GM21390 (cell line): ENCODE measurements around the gene CRISPLD2.

ENCODE experiments used
- ATAC-seq: cut with Tn5 transposase; IDR thresholded peaks from one replicate; pipeline ENCODE4 v1.9.1; 2021; ENCODE audit not compliant: unreplicated experiment

Gene CRISPLD2

DNA sequence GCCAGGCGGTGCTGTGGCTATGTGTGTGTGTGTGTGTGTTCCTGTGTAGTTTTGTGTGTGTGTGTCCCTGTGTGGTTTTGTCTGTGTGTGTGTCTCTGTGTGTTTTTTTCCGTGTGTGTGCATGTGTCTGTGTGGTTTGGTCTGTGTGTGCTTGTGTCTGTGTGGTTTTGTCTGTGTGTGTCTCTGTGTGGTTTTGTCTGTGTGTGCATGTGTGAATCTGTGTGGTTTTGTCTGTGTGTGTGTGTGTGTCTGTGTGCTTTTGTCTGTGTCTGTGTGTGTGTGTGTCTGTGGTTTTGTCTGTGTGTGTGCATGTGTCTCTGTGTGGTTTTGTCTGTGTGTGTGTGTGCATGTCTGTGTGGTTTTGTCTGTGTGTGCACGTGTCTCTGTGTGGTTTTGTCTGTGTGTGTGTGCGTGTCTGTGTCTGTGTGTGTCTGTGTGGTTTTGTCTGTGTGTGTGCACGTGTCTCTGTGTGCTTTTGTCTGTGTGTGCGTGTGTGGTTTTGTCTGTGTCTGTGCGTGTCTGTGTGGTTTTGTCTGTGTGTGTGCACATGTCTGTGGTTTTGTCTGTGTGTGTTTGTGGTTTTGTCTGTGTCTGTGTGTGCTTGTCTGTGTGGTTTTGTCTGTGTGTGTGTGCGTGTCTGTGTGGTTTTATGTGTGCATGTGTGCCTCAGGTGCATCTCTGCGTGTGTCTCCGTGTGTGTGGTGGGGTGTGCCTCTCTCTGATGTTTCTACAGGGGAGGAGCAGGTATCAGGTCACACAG lies 129.2 kb downstream of the CRISPLD2 start:
- no peak for ATAC-seq

DNA sequence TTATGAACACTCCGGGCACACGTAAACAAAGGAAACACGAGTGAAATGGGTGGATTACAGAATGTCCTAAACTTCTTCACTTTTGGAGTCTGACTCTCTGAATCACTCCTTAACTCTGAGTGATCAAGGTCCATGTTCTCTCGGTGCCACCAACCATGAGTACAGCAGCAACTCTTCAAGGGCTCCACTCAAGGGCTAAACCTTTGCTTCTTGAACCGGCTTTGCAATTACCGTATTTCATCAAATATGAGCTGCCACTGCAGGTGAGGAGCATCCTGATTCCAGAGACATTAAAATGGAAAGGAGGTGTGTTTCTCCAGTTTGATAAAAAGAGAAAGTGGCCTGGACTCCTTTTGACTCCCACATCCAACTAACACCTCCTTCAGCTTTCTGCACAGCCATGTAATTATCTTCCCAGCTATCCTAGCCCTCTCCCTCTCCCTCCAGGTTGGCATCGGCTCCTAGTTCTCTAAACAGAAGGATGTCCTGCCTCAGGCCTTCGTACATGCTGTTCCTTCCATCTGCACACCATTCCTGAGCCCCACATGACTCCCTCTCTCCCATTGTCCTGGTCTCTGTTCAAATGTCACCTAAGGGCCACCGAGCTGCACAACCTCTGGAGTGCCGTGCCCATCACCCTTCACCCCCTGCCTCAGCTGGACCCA lies 130.1 kb downstream of the CRISPLD2 start:
- ATAC-seq: no peak

DNA sequence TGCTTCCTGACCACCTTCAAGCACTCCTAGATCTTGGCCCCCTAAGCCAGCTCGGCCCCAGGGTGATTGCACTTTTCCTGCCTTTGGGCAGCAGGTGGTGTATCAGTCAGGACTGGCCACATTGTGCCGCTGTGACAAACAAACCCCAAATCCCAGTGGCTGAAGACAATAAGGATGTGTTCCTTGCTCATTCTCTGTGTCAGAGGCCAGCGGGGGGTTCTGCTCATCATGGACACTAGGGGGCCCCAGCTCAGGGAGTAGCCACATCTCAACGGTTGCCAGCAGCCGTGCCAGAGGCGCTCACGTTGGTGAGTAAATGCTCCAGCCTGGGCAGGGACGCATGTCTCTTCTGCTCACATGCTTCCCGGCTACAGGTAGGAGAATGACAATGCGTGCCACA lies 131.1 kb downstream of the CRISPLD2 start:
- no peak for ATAC-seq

DNA sequence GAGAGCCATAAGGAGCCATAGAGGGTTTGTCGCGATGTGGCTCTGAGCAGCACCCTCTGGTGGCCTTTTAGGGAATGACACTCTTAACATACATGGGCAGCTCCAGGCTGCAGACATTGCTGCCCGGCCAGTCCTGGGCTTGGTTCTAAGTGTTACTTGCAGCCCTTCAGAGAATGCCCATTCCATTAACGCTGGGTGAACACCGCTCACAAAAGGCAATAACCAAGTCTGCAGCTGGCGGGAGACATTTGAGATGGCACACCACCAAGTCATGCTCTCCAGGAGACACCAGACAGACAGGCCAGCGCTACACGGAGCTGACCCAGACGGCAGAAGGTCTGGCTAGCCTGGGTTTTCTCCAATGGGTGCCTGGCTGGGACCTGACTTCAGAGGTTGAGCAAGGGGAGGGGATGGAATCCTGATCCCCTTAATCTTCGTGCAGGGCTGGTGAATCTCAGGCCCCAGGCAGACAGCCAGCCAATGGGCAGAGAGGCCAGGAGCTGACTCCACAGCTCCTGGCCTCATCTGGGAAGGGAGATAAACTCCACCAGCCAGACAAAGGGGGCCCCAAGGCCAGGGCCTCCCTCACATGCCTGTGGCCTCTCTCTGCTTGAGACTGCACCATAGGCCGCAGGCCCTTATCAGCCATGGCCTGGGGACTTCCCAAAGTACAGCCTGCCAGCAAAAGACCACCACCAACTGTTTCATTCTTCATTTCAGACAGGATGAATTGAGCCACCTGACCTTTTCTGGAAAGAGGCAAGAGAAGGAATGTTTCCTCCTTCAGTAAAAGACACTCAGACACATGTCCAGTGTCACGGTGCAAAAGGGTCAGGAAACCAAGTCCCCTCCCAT lies 132.8 kb downstream of the CRISPLD2 start:
- ATAC-seq: no peak

DNA sequence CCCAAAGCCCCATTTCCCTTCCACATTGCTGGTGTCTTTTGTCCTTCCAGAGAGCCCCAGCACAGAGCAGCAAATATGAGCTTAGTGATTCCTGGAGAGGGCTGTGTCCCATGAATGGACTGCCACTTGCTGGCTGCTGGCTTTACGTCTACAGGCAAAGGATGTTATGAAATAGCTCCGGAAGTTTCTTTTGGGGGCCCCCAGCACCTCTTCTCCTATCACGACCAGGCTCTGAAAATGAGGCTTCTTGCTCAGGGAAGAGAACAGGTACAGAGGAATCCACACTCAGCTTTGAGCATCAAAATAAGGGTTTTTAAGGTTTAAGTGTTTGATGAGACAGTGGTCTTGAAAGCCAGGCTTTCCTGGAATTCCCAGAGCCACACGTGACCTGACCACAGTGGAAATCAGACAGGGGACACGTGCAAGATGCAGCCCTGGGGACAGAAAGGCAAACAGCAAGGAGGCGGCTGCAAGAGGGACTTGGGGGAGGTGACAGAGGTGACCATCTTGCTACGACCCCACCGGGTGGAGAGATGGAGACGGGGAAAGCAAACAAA lies 133.5 kb downstream of the CRISPLD2 start:
- no peak for ATAC-seq

DNA sequence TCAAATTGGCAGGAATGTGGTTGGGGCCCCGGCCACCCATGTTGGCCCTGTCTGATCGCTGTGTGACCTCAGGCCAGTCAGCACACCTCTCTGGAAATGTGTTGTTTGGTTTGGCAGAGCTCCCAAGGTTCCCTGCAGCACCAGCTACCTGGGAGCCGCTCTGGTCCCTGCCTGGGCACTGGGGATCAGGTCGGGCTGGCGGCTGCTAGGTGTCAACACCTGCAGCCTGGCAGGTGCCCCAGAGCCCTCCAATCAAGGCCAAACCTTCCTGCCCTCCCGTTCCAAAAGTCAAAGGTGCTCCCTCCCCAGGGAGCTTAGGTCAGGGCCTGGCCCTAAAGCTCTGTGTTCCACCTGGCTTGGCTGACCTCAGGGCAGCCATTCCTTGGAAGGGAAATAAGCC lies 135.6 kb downstream of the CRISPLD2 start:
- ATAC-seq: no peak

DNA sequence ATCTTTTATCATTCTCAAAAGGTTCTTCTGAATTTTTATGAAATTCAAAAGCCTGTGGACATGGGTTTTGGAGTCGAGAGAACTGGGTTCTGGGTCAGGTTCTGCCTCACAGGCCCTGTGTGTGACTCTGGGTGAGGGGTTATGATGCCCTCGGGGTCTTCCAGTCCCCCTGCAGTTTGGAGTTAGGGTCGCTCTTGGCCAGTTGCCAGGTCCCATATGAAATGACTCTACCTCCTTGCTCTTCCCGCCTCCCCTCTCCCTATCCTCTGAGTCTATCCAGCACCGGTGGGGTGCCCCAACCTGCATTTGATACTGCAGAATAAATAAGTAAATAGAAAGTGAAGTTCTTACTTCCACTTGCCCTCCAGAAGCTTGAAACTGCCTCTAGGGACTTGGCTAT lies 137.4 kb downstream of the CRISPLD2 start:
- ATAC-seq: no peak

DNA sequence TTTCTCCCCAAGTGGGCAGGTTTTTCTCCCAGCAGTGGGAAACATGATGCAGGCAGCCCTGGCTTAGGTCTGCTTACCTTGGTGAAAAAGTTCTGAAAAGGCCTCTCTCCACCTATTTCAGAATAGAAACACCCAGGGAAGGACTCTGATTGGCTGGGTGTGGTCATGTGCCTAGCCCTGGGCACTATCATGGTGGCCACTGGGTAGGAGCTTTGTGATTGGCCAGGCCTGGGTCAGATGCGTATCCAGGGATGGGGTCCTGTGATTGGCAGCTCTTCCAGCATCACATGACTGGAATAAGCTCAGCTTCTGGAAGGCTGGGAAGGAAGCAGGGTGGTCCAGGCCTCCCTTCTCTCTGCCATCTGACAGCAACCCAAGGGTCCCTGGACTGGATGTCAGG lies 138.0 kb downstream of the CRISPLD2 start:
- ATAC-seq: no peak
